HG03521 (cell line): ENCODE measurements around the gene KATNIP.
"Not testable (repeated sequence)": the region's sequence is repeated elsewhere in the genome, so short reads cannot be mapped to it uniquely, and the experiment has no call there.

Experiments
- ATAC-seq: cut with Tn5 transposase; IDR thresholded peaks from one replicate; pipeline ENCODE4 v1.9.1; 2021; ENCODE audit warnings: mild to moderate bottlenecking, moderate library complexity; ENCODE audit not compliant: unreplicated experiment

KATNIP gene

GRCh38 chr16:27534256-27534655 is 15.7 kb upstream of the KATNIP start:
- ATAC-seq = no peak

DNA sequence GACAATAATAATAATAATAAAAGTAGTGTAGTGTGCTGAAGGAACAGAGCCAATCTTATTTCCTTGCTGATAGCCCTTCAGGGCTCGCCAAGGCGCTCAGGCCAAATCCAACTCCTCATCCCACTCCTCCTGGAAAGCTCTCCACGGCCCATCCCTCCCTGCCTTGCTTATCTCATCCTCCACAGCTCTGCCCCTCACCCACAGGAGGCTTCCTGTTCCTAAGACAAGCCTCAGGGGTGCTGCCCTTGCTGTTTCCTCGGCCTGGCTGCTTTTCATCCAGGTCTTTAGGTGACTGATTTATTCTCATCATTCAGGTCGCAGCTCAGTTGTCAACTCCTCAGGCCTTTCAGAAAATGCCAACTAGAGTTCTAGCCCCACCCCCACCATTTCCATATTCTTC is 11.4 kb upstream of the KATNIP start:
- no peak for ATAC-seq

GRCh38 chr16:27539120-27539519 is 10.8 kb upstream of the KATNIP start:
- ATAC-seq = no peak

- no peak for ATAC-seq
Measured at GRCh38 chr16:27539636-27540035, 10.3 kb upstream of the KATNIP start.

DNA sequence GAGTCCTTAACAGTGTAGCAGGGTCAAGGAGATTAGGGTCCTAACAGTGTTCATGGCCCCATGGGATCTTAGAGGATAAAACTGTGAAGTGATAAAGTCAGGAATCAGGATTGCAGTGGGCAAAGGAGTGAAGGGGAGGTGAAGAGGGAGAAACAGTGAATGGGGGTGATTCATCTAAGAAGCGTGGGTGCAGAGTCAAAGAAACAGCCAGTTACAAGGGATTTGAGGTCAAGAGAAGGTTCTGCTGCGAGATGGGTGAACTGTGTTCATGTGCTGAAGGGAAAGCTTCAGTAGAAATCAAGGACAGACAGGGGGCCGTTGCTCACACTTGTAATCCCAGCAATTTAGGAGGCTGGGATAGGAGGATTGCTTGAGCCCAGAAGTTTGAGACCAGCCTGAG is 6.1 kb upstream of the KATNIP start:
- no peak for ATAC-seq

DNA sequence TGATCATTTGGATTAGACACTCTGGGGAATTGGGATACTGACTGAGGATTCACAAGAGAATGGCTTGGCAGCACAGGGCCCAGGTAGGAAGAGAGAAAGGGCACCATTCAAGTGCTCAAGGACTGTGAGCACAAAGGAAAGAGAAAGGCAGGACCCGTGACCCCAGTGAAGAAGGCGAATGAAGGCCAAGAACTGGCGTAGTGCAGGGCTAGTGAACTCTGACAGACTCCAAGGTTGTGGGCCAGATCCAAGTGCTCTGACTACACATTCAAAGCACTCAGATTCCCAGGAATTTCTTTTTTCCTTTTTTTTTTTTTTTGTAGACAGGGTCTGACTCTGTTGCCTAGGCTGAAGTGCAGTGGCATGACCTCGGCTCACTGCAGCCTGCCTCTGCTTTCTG is 5.3 kb upstream of the KATNIP start:
- no peak for ATAC-seq

DNA sequence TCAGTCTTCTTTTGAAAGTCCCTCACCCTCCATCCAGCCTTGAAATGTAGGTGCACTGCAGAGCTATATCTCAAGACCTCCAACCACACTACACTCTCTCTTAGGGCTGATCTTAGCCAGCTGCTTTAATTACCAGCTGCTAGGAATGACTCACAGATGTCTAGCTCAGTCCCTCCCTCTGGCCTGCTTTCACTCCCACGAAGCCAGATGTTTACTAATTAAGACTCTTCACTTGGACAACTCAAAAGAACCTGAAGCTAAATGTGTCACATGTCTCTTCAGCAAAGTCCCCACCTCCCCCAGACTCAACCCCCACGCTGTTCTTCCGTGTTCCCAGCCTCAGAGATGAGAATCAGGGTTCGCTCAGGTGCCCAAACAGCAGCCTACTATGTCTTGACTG is 2.8 kb upstream of the KATNIP start:
- ATAC-seq = no peak

GRCh38 chr16:27547851-27548250 is 2.1 kb upstream of the KATNIP start:
- no peak for ATAC-seq

DNA sequence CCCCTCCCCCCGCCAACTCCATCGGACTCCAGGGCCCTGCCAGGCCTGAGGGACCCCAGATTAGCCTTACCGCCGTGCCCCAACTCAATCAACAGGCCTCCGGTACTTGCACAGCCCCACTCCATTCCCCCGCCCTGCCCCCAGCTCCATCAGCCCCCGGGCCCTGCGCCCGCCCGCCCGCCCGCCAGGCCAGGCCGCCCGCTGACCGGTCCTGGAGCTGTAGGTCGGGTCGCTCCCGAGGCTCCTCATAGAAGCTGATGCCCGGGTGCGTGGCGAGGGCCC is 539 bp upstream of the KATNIP start:
- peak; percentile 24 for ATAC-seq

GRCh38 chr16:27550582-27550920 is 607 bp downstream of the KATNIP start:
- no peak for ATAC-seq

GRCh38 chr16:27551036-27551435 is 1.1 kb downstream of the KATNIP start:
- ATAC-seq = no peak

GRCh38 chr16:27556471-27556870 is 6.5 kb downstream of the KATNIP start:
- ATAC-seq = no peak

GRCh38 chr16:27558434-27558833 is 8.5 kb downstream of the KATNIP start:
- no peak for ATAC-seq

GRCh38 chr16:27558932-27559331 is 9.0 kb downstream of the KATNIP start:
- no peak for ATAC-seq

- no peak for ATAC-seq
Measured at GRCh38 chr16:27561216-27561615, 11.3 kb downstream of the KATNIP start.

GRCh38 chr16:27564224-27564623 is 14.3 kb downstream of the KATNIP start:
- ATAC-seq = no peak

DNA sequence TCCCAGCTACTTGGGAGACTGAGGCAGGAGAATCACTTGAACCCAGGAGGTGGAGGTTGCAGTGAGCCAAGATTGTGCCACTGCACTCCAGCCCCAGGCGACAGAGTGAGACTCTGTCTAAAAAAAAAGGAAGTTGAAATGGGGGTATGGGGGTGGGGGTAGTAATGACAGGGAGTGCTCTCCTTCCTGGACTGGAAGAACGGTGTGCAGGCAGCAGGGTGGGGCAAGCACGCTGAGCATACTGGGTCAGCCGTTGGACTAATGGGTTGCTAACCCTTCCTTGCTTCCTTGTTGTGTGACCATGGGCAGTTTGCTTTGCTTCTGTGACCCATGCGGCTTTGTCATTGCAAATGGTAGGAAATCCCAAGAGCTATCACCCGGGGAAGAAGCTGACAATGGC is 16.5 kb downstream of the KATNIP start:
- no peak for ATAC-seq

- no peak for ATAC-seq
Measured at GRCh38 chr16:27568077-27568476, 18.1 kb downstream of the KATNIP start.

GRCh38 chr16:27570986-27571385 is 21.0 kb downstream of the KATNIP start:
- ATAC-seq = not testable (repeated sequence)

- ATAC-seq = no peak
Measured at GRCh38 chr16:27571433-27572326, 21.7 kb downstream of the KATNIP start.

DNA sequence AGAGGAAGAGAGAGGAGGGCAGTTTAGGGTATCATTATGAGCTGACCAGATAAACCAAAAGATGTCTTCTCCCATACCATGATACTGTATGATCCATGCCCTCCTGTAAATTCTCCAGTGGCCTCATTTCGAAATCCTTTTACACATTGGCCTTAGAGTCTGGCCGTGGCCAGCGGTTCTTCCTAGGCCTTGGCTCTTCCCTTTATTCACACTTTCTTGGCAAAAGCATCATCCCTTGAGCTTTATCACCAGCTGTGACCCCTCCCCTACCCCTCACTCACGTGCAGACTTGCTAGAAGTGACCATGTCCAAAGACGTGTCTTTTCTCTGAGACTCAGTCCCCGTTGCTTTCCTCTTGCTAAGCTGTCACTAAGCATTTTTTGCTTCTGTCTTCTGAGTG is 22.8 kb downstream of the KATNIP start:
- no peak for ATAC-seq

DNA sequence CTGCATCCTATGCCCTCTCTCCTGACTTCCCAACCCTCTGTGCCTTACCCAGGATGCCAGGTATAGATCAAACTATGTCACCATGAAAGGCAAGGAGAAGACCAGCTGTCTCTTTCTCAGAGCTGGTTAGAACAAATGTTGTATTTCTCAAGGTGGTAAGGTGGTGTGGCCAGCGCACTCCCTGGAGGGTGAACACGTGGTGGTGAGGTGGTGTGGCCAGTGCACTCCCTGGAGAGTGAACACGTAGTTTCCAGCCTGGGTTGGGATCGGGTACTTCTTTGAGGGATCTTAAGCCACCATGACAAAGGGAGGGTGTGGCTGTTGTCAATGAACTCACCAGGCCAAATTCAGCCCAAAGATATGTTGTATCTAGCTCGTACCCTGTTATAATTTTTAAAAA is 26.8 kb downstream of the KATNIP start:
- ATAC-seq = no peak
